ENCODE data around the gene WDR20. TPM values are rescaled to one million over a fixed set of nuclear protein-coding genes. Genes with fewer than 3 reads are reported as not detected.
A peak's percentile ranks its signal among the peaks of the same experiment; 100 is the strongest.

WDR20 gene
- total RNA-seq, 3 donors from 2014 or later: 19.5 to 42.0 (median 24.6) TPM

- no peak overlapping the region for H3K4me3 ChIP-seq
- H3K4me1 ChIP-seq: no peaks in the 10 kb centered on the region
- DNase-seq (ENCODE audit: low spot score in 2 of 2): no peak
- no peak overlapping the region for H3K27ac ChIP-seq
- H3K36me3 ChIP-seq: no peaks in the 10 kb centered on the region
- no peaks in the 10 kb centered on the region for H3K9me3 ChIP-seq
- no peaks in the 10 kb centered on the region for H3K27me3 ChIP-seq
- no peak for TF ChIP-seq CTCF (IDR thresholded peaks at IDR 0.05)
- TF ChIP-seq POLR2AphosphoS5 (IDR thresholded peaks at IDR 0.05): no peak
- TF ChIP-seq POLR2A (IDR thresholded peaks at IDR 0.05): no peak
- intact Hi-C loops (cut with DNase I; ENCODE audit: low total_unique reads): loop anchor here (5.0 kb wide), 1 partner anchor 286 kb away; no protein-coding TSS in a partner anchor
These were observed 18.8 kb upstream of the WDR20 start for GRCh38 chr14:102120888-102121287.

GRCh38 chr14:102121567-102121966, 18.1 kb upstream of the WDR20 start:
- Histone ChIP-seq H3K36me3 (no peaks in the 10 kb centered on the region), H3K27ac (no peak overlapping the region), H3K27me3 (no peaks in the 10 kb centered on the region), H3K4me1 (no peaks in the 10 kb centered on the region), H3K4me3 (no peak overlapping the region), H3K9me3 (no peaks in the 10 kb centered on the region)
- TF ChIP-seq POLR2AphosphoS5 (IDR thresholded peaks at IDR 0.05): no peak
- TF ChIP-seq CTCF (IDR thresholded peaks at IDR 0.05): no peak
- TF ChIP-seq POLR2A (IDR thresholded peaks at IDR 0.05): no peak
- intact Hi-C loops (cut with DNase I; ENCODE audit: low total_unique reads): loop anchor here (5.0 kb wide), 1 partner anchor 286 kb away; no protein-coding TSS in a partner anchor
- DNase-seq (ENCODE audit: low spot score in 2 of 2): no peak

- no peak for DNase-seq (ENCODE audit: low spot score in 2 of 2)
- TF ChIP-seq POLR2AphosphoS5 (IDR thresholded peaks at IDR 0.05): no peak
- TF ChIP-seq POLR2A (IDR thresholded peaks at IDR 0.05): no peak
- no peak for TF ChIP-seq CTCF (IDR thresholded peaks at IDR 0.05)
- Histone ChIP-seq H3K9me3 (no peaks in the 10 kb centered on the region), H3K4me3 (no peak overlapping the region), H3K4me1 (no peaks in the 10 kb centered on the region), H3K27ac (no peak overlapping the region), H3K36me3 (no peaks in the 10 kb centered on the region), H3K27me3 (no peaks in the 10 kb centered on the region)
- intact Hi-C loops (cut with DNase I; ENCODE audit: low total_unique reads): loop anchor here (5.0 kb wide), 1 partner anchor 283 kb away; no protein-coding TSS in a partner anchor
These were observed 15.3 kb upstream of the WDR20 start for GRCh38 chr14:102124419-102124818.

- no peak overlapping the region for H3K4me3 ChIP-seq
- H3K9me3 ChIP-seq: no peaks in the 10 kb centered on the region
- H3K27ac ChIP-seq: peak overlapping the region in 1 of 2 donors; percentile 33
- no peaks in the 10 kb centered on the region for H3K36me3 ChIP-seq
- intact Hi-C loops (cut with DNase I; ENCODE audit: low total_unique reads): no loop called here
- TF ChIP-seq POLR2AphosphoS5 (IDR thresholded peaks at IDR 0.05): no peak
- TF ChIP-seq CTCF (IDR thresholded peaks at IDR 0.05): no peak
- no peak for TF ChIP-seq POLR2A (IDR thresholded peaks at IDR 0.05)
- H3K4me1 ChIP-seq: no peaks in the 10 kb centered on the region
- no peaks in the 10 kb centered on the region for H3K27me3 ChIP-seq
- DNase-seq (ENCODE audit: low spot score in 2 of 2): no peak
These were observed 14.2 kb upstream of the WDR20 start for GRCh38 chr14:102125546-102125945.

GRCh38 chr14:102126807-102127455, 12.8 kb upstream of the WDR20 start:
- Histone ChIP-seq H3K27ac (no peak overlapping the region), H3K4me1 (no peaks in the 10 kb centered on the region), H3K27me3 (no peaks in the 10 kb centered on the region), H3K36me3 (no peaks in the 10 kb centered on the region), H3K4me3 (no peak overlapping the region), H3K9me3 (no peaks in the 10 kb centered on the region)
- intact Hi-C loops (cut with DNase I; ENCODE audit: low total_unique reads): no loop called here
- TF ChIP-seq POLR2A (IDR thresholded peaks at IDR 0.05) (no peak), POLR2AphosphoS5 (IDR thresholded peaks at IDR 0.05) (no peak), CTCF (IDR thresholded peaks at IDR 0.05) (no peak)
- DNase-seq (ENCODE audit: low spot score in 2 of 2): no peak

All from breast epithelium (tissue), 4 donors.